ENCODE data around the gene STK24. TPM values are rescaled to one million over a fixed set of nuclear protein-coding genes. Genes with fewer than 3 reads are reported as not detected.

STK24 gene
- total and polyA plus RNA-seq, 10 of the 15 experiments (the other 5 are each of a cell fraction or from before 2014, with no cell fraction given) = 7.5 to 115 (median 52.9) TPM

GRCh38 chr13:98468361-98468760, 108.5 kb downstream of the STK24 start:
- H3K9ac ChIP-seq (ENCODE audit: control insufficient read depth, insufficient read depth, low read length) = no peak overlapping the region
- H4K20me1 ChIP-seq (ENCODE audit: control insufficient read depth, insufficient read depth) = no peaks in the 10 kb centered on the region; the same call in 1 of the 2 replicates
- BruUV-seq (replicated peaks) = no TSS peak
- no peaks in the 10 kb centered on the region for H3K27me3 ChIP-seq (replicated peaks in 1 of 2; ENCODE audit: control insufficient read depth in 2 of 2, insufficient read depth in 2 of 2, low read length in 1 of 2)
- DNase-seq (ENCODE audit: low read depth, low spot score) = no peak
- 95% methylated on average over 3 of the region's 3 CpGs for WGBS (ENCODE audit: insufficient coverage, insufficient replicate concordance, low lambda C conversion rate, missing lambda C conversion rate)
- H3K79me2 ChIP-seq (ENCODE audit: control insufficient read depth, insufficient read depth, low read length) = no peaks in the 10 kb centered on the region; the same call in 1 of the 2 replicates
- in situ Hi-C loops (cut with MboI) (no loop called here), intact Hi-C loops (cut with micrococcal nuclease; ENCODE audit: unreplicated experiment) (loop anchor here (5.0 kb wide), 1 partner anchor 184 kb away; no protein-coding TSS in a partner anchor)
- ChIA-PET POLR2A (interaction anchor here (0.6 kb wide), 1 partner anchor 120 kb away, joined by 8 read pairs; no protein-coding TSS in a partner anchor), SMC1A (ENCODE audit: uncharacterized antibody, unreplicated experiment) (interaction anchor here (0.9 to 2.4 kb wide), 3 partner anchors 14 to 185 kb away, joined by 3 to 13 read pairs (median 6); no protein-coding TSS in a partner anchor), RAD21 (ENCODE audit: unreplicated experiment) (interaction anchor here (0.5 to 1.3 kb wide), 4 partner anchors 86 to 375 kb away, joined by 3 to 4 read pairs (median 3); no protein-coding TSS in a partner anchor), CTCF (interaction anchor here (0.6 to 6.5 kb wide), 3 partner anchors 23 to 520 kb away, joined by 3 to 54 read pairs (median 9); no protein-coding TSS in a partner anchor)
- no peak overlapping the region for H2AFZ ChIP-seq (ENCODE audit: control insufficient read depth, low read depth, low read length)
- no peak overlapping the region for H3K4me2 ChIP-seq (ENCODE audit: control insufficient read depth, insufficient read depth)
- FAIRE-seq = no peak
- peaks cover 31 to 58% of the 10 kb centered on the region in 2 experiments for H3K36me3 ChIP-seq (ENCODE audit: control insufficient read depth in 2 of 2, insufficient read depth in 2 of 2, low read length in 1 of 2)
- ATAC-seq = peak; percentile 52
- no peak overlapping the region for H3K4me3 ChIP-seq
- H3K9me3 ChIP-seq (replicated peaks; ENCODE audit: control insufficient read depth, insufficient read depth, low read length) = no peaks in the 10 kb centered on the region
- H3K27ac ChIP-seq (ENCODE audit: control insufficient read depth, insufficient read depth) = no peak overlapping the region
- no peak for TF ChIP-seq TARDBP (IDR thresholded peaks at IDR 0.05; ENCODE audit: borderline replicate concordance)
- TF ChIP-seq, protein P1, sequence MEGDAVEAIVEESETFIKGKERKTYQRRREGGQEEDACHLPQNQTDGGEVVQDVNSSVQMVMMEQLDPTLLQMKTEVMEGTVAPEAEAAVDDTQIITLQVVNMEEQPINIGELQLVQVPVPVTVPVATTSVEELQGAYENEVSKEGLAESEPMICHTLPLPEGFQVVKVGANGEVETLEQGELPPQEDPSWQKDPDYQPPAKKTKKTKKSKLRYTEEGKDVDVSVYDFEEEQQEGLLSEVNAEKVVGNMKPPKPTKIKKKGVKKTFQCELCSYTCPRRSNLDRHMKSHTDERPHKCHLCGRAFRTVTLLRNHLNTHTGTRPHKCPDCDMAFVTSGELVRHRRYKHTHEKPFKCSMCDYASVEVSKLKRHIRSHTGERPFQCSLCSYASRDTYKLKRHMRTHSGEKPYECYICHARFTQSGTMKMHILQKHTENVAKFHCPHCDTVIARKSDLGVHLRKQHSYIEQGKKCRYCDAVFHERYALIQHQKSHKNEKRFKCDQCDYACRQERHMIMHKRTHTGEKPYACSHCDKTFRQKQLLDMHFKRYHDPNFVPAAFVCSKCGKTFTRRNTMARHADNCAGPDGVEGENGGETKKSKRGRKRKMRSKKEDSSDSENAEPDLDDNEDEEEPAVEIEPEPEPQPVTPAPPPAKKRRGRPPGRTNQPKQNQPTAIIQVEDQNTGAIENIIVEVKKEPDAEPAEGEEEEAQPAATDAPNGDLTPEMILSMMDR (IDR thresholded peaks at IDR 0.05 in 2 of 3, conservative IDR thresholded peaks at IDR 0.05 in 1 of 3; ENCODE audit: control insufficient read depth in 2 of 3, extremely low read depth in 1 of 3, insufficient read depth in 1 of 3, low read depth in 3 of 3, low read length in 3 of 3) = peak in 2 of 3 experiments; percentile 20 to 46; a peak in 3 of 6 replicates
- TF ChIP-seq SMC3 (IDR thresholded peaks at IDR 0.05; ENCODE audit: borderline replicate concordance, low read length) = peak; percentile 16; the same call in 1 of the 2 replicates
- 0 out of 2 replicates have a peak, but pooled peaks have one; percentile 8 for TF ChIP-seq RAD21 (IDR thresholded peaks at IDR 0.05; ENCODE audit: insufficient read depth, low read depth, low read length)
- TF ChIP-seq ZNF622 (IDR thresholded peaks at IDR 0.05) = no peak
- H3K4me1 ChIP-seq (ENCODE audit: control insufficient read depth, insufficient read depth, low read length) = no peaks in the 10 kb centered on the region
